Common myeloid progenitor, CD34-positive (primary cell): ENCODE measurements around the gene MSH3.
"Not testable (repeated sequence)": the region's sequence is repeated elsewhere in the genome, so short reads cannot be mapped to it uniquely, and the experiment has no call there.

Source experiments
- CTCF ChIA-PET: fragments of 350-600 bp; sonication (Branson Sonifier 250); formaldehyde crosslinking; loops from one replicate; lab custom pipeline; 2021; ENCODE audit warnings: antibody characterized with exemption; lab: Charles Lee
- POLR2A ChIA-PET: fragments of 350-600 bp; sonication (Branson Sonifier 250); formaldehyde crosslinking; loops from one replicate; lab custom pipeline; 2021; ENCODE audit warnings: antibody characterized with exemption; lab: Charles Lee
- DNase-seq, 3 donors: peaks; one replicate each; pipeline versions ENCODE4 v3.0.0 to v3.0.0-alpha.2; 2013
- H3K27ac ChIP-seq, 2 experiments: 1 replicate in 1 of 2; 2 replicates in 1 of 2; pipeline ENCODE4 v1.7.0; 2013; ENCODE audit warnings: inconsistent platforms in 2 of 2, low read length in 2 of 2, mild to moderate bottlenecking in 2 of 2, low read depth in 1 of 2, moderate library complexity in 1 of 2; ENCODE audit not compliant: severe bottlenecking in 2 of 2, insufficient read depth in 1 of 2, poor library complexity in 1 of 2
- H3K27me3 ChIP-seq, 5 experiments: replicated peaks in 2 of 5; 1 replicate in 3 of 5; 2 replicates in 2 of 5; pipeline versions ENCODE4 v1.6.1 to v1.7.0; 2013; ENCODE audit warnings: low read length in 4 of 5, mild to moderate bottlenecking in 2 of 5, moderate library complexity in 2 of 5, inconsistent platforms in 1 of 5; ENCODE audit not compliant: insufficient read depth in 5 of 5, control insufficient read depth in 4 of 5
- H3K36me3 ChIP-seq, 4 experiments: 1 replicate in 2 of 4; 2 replicates in 2 of 4; pipeline versions ENCODE4 v1.6.1 to v1.7.0; 2013; ENCODE audit warnings: low read length in 3 of 4, control low read depth in 1 of 4, mild to moderate bottlenecking in 1 of 4; ENCODE audit not compliant: control insufficient read depth in 4 of 4, insufficient read depth in 4 of 4
- H3K4me1 ChIP-seq, 4 experiments: 1 replicate in 3 of 4; 2 replicates in 1 of 4; pipeline versions ENCODE4 v1.6.1 to v1.7.1; 2013; ENCODE audit warnings: low read length in 3 of 4, mild to moderate bottlenecking in 3 of 4, control low read depth in 1 of 4, inconsistent platforms in 1 of 4, moderate library complexity in 1 of 4; ENCODE audit not compliant: control insufficient read depth in 4 of 4, insufficient read depth in 4 of 4; ENCODE audit errors: control extremely low read depth in 1 of 4
- H3K4me3 ChIP-seq, 7 experiments: 1 replicate in 4 of 7; 2 replicates in 3 of 7; pipeline versions ENCODE4 v1.5.1 to v1.7.0; 2013; ENCODE audit warnings: mild to moderate bottlenecking in 7 of 7, low read length in 6 of 7, moderate library complexity in 6 of 7, inconsistent platforms in 2 of 7, low read depth in 2 of 7, control low read depth in 1 of 7; ENCODE audit not compliant: insufficient read depth in 4 of 7, control insufficient read depth in 1 of 7; ENCODE audit errors: extremely low read depth in 1 of 7
- H3K9me3 ChIP-seq, 5 experiments: 1 replicate in 4 of 5; 2 replicates in 1 of 5; pipeline versions ENCODE4 v1.6.1 to v1.7.1; 2013; ENCODE audit warnings: low read length in 4 of 5, mild to moderate bottlenecking in 2 of 5, inconsistent platforms in 1 of 5, low read depth in 1 of 5, moderate library complexity in 1 of 5; ENCODE audit not compliant: control insufficient read depth in 4 of 5, insufficient read depth in 2 of 5; ENCODE audit errors: control extremely low read depth in 1 of 5
- WGBS: methylation state at CpG from one replicate; pipeline ENCODE4 v1.1.5; 2013; ENCODE audit not compliant: insufficient coverage; 5-methylcytosine and 5-hydroxymethylcytosine counted together

MSH3 gene

GRCh38 chr5:80725446-80725845 lies 71.0 kb downstream of the MSH3 start:
- ChIA-PET POLR2A (no interaction called here), CTCF (no interaction called here)
- H3K4me3 ChIP-seq: no peak overlapping the region
- H3K9me3 ChIP-seq: peaks cover 0 to 3% (median 0%) of the 10 kb centered on the region in 5 experiments
- no peaks in the 10 kb centered on the region for H3K4me1 ChIP-seq
- no peak overlapping the region for H3K27ac ChIP-seq
- 100% methylated on average over 4 of the region's 6 CpGs for WGBS
- no peak for DNase-seq
- peaks cover 9 to 49% (median 14%) of the 10 kb centered on the region in 4 experiments for H3K36me3 ChIP-seq
- no peaks in the 10 kb centered on the region for H3K27me3 ChIP-seq

- no peaks in the 10 kb centered on the region for H3K9me3 ChIP-seq
- POLR2A ChIA-PET: no interaction called here
- no peak overlapping the region for H3K27ac ChIP-seq
- peaks cover 0 to 22% (median 4%) of the 10 kb centered on the region in 4 experiments for H3K4me1 ChIP-seq
- WGBS: 100% methylated on average over 2 of the region's 4 CpGs
- H3K27me3 ChIP-seq: no peaks in the 10 kb centered on the region
- no peak overlapping the region for H3K4me3 ChIP-seq
- no peak for DNase-seq
- CTCF ChIA-PET: no interaction called here
- peaks cover 0 to 22% (median 7%) of the 10 kb centered on the region in 4 experiments for H3K36me3 ChIP-seq
Measured at GRCh38 chr5:80736730-80737129, 82.3 kb downstream of the MSH3 start.

DNA sequence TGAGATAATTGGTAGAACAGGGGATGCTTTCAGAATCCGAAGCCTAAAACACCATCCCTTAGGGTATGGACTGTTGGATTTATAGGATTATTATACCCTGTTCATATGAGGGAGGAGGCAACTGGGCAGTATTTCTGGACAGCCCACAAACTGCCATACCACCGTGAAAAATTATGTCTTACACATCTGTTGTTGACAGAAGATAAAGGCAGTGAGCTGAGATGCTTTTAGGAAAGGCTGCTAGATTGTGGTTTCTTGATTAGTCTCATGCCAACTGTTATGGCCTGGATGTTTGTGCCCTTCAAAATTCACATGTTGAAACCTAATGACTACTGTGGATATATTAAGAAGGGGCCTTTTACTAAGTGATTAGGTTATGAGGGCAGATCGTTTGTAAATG lies 84.0 kb downstream of the MSH3 start:
- Histone ChIP-seq H3K27ac (peak overlapping the region; percentile 7 to 10), H3K4me3 (no peak overlapping the region), H3K36me3 (peaks cover 3 to 32% (median 12%) of the 10 kb centered on the region in 4 experiments), H3K9me3 (peaks cover 0 to 5% (median 0%) of the 10 kb centered on the region in 5 experiments), H3K4me1 (peaks cover 0 to 22% (median 4%) of the 10 kb centered on the region in 4 experiments), H3K27me3 (no peaks in the 10 kb centered on the region)
- WGBS: 0% methylated on average over 1 of the region's 3 CpGs
- ChIA-PET POLR2A (no interaction called here), CTCF (interaction anchor here (0.9 kb wide), 1 partner anchor 24 kb away, joined by 3 read pairs; no protein-coding TSS in a partner anchor)
- peak in 2 of 3 donors; percentile 44 to 70 for DNase-seq

DNA sequence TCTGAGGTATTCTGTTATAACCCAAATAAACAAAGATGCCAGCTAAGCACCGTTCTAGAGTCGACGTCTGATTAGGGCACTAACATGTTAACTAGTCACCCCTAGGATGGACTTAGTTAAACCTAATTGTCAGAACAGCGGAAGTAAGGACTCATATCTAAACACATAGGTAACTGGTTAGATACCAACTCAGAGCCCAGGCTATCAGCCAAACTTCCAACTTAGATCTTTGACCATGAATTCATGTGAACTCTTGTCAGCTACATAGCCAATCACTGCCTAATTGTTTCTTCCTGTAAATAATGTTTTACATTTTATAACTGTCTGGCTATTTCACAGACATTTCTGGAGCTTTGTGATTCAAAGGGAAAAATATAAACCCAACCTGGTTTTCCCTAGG lies 84.6 kb downstream of the MSH3 start:
- ChIA-PET POLR2A (no interaction called here), CTCF (interaction anchor here (0.9 kb wide), 1 partner anchor 25 kb away, joined by 3 read pairs; no protein-coding TSS in a partner anchor)
- peaks cover 3 to 35% (median 11%) of the 10 kb centered on the region in 4 experiments for H3K36me3 ChIP-seq

GRCh38 chr5:80739496-80739895 lies 85.0 kb downstream of the MSH3 start:
- WGBS: 100% methylated on average over 1 of the region's 4 CpGs
- Histone ChIP-seq H3K4me1 (peaks cover 0 to 22% (median 4%) of the 10 kb centered on the region in 4 experiments), H3K27me3 (no peaks in the 10 kb centered on the region), H3K27ac (no peak overlapping the region), H3K4me3 (no peak overlapping the region), H3K9me3 (peaks cover 0 to 5% (median 0%) of the 10 kb centered on the region in 5 experiments), H3K36me3 (peaks cover 3 to 37% (median 11%) of the 10 kb centered on the region in 4 experiments)
- ChIA-PET CTCF (interaction anchor here (0.8 to 0.9 kb wide), 2 partner anchors 25 to 1154 kb away, joined by 3 read pairs; no protein-coding TSS in a partner anchor), POLR2A (no interaction called here)
- DNase-seq: no peak

More for the DNA sequence above, 84.6 kb downstream of the MSH3 start:
- Histone ChIP-seq H3K9me3 (peaks cover 0 to 5% (median 0%) of the 10 kb centered on the region in 5 experiments), H3K4me1 (peaks cover 0 to 22% (median 4%) of the 10 kb centered on the region in 4 experiments), H3K27me3 (no peaks in the 10 kb centered on the region), H3K4me3 (no peak overlapping the region), H3K27ac (no peak overlapping the region)
- no peak for DNase-seq
- WGBS: 100% methylated on average over 4 of the region's 4 CpGs

DNA sequence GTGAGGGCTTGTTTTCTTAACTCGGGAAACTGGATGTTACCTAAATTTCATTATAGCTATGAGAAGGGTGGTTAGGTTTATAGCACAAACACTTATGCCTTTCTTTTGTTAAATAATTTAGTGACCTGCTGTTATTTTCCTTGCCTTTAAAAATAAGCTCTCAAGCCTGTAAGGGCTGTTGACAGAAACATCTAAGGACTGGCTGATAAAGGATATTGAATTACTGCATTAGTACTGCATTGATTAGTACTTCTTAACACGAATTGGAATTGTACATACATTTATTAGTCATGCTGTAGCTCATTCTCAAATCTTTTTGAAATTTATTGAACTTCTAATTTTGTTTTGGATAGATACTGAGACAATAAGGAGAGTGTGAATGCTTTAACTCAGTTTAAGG lies 85.4 kb downstream of the MSH3 start:
- no peak overlapping the region for H3K4me3 ChIP-seq
- CTCF ChIA-PET: interaction anchor here (0.8 kb wide), 1 partner anchor 1154 kb away, joined by 3 read pairs; no protein-coding TSS in a partner anchor
- WGBS: no CpG with 5 or more reads among the region's 2 CpGs
- POLR2A ChIA-PET: no interaction called here
- peaks cover 5 to 40% (median 13%) of the 10 kb centered on the region in 4 experiments for H3K36me3 ChIP-seq
- H3K27me3 ChIP-seq: no peaks in the 10 kb centered on the region
- peaks cover 0 to 22% (median 4%) of the 10 kb centered on the region in 4 experiments for H3K4me1 ChIP-seq
- no peak for DNase-seq
- peaks cover 0 to 5% (median 0%) of the 10 kb centered on the region in 5 experiments for H3K9me3 ChIP-seq
- no peak overlapping the region for H3K27ac ChIP-seq

DNA sequence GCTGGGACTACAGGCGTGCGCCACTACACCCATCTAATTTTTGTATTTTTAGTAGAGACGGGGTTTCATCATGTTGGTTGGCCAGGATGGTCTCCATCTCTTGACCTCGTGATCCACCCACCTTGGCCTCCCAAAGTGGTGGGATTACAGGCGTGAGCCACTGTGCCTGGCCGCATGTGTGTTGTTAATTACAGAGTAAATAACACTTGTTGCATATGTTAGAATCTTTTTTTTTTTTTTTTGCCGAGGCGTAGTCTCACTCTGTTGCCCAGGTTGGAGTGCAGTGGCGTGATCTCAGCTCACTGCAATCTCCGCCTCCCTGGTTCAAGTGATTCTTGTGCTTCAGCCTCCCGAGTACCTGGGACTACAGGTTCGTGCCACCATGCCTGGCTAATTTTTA lies 86.0 kb downstream of the MSH3 start:
- H3K9me3 ChIP-seq, DNase-seq, H3K4me3 ChIP-seq, H3K27ac ChIP-seq, POLR2A ChIA-PET, H3K27me3 ChIP-seq: not testable (repeated sequence)
- 90% methylated on average over 8 of the region's 12 CpGs for WGBS
- peaks cover 0 to 22% (median 4%) of the 10 kb centered on the region in 4 experiments for H3K4me1 ChIP-seq
- CTCF ChIA-PET: interaction anchor here (0.7 kb wide), 1 partner anchor 332 kb away, joined by 3 read pairs; no protein-coding TSS in a partner anchor
- peaks cover 8 to 45% (median 18%) of the 10 kb centered on the region in 4 experiments for H3K36me3 ChIP-seq
